Astrocyte of the cerebellum (primary cell): Measurements from ENCODE around the gene CEP20.

Experiments
- DNase-seq: peaks from one replicate; pipeline ENCODE4 v3.0.0-alpha.2; 2011; ENCODE audit warnings: low read depth
- H3K4me3 ChIP-seq: 2 replicates; pipeline ENCODE4 v1.5.1; 2011; ENCODE audit warnings: mild to moderate bottlenecking, low read depth, low read length, moderate library complexity
- CTCF ChIP-seq: IDR thresholded peaks from 2 replicates; pipeline ENCODE4 v1.5.1; 2012; ENCODE audit warnings: low read length, low read depth, moderate library complexity, mild to moderate bottlenecking; ENCODE audit errors: missing control alignments
- in situ Hi-C: cut with HindIII; loops from 2 replicates; pipeline ENCODE4 v1.10.0; 2017; ENCODE audit warnings: low sequenced_read_pairs

The CEP20 gene

GRCh38 chr16:15827709-15828343, 60.6 kb downstream of the CEP20 start:
- in situ Hi-C loops, result no loop called here
- no peak for DNase-seq
- TF ChIP-seq CTCF, result no peak
- no peak overlapping the region for H3K4me3 ChIP-seq

GRCh38 chr16:15827299-15827698, 61.1 kb downstream of the CEP20 start:
- in situ Hi-C loops, result no loop called here
- no peak overlapping the region for H3K4me3 ChIP-seq
- DNase-seq, result no peak
- no peak for TF ChIP-seq CTCF

- DNase-seq, result no peak
- no peak overlapping the region for H3K4me3 ChIP-seq
- no peak for TF ChIP-seq CTCF
- in situ Hi-C loops, result no loop called here
Observed at GRCh38 chr16:15825750-15826305, 62.6 kb downstream of the CEP20 start.

DNA sequence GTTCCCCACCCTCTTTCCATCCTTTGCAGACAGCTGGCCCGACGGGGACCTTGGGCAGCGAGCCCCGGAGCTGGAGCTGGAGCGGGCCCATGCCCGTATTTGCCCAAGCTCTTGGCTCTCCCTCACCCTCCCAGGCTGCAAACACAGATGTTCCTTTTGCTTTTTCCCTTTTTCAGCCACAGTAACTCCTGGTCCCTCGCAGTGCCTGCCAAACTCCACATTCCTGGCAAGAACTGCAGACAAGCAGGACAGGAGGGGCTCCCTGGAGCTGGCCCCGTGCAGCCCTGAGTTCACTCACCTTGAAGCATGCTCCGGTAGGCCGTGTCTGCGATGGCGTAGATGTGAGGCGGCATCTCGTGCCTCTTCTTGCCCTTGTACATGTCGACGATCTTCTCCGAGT, 65.4 kb downstream of the CEP20 start:
- DNase-seq, result no peak
- H3K4me3 ChIP-seq, result no peak overlapping the region
- TF ChIP-seq CTCF, result no peak
- in situ Hi-C loops, result no loop called here

DNA sequence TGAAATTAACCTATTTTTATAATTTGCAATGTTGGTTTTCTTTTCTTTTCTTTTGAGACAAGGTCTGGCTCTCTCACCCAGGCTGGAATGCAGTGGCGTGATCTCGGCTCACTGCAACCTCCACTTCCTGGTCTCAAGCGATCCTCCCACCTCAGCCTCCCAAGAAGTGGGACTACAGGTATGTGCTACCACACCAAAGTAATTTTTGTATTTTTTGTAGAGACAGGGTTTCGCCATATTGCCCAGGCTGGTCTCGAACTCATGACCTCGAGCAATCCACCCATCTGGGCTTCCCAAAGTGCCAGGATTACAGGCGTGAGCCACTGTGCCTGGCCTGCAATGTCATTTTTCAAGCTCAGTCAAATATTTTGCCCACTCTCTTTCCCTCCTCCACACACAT, 67.6 kb downstream of the CEP20 start:
- no peak overlapping the region for H3K4me3 ChIP-seq
- no peak for DNase-seq
- in situ Hi-C loops, result no loop called here
- no peak for TF ChIP-seq CTCF

DNA sequence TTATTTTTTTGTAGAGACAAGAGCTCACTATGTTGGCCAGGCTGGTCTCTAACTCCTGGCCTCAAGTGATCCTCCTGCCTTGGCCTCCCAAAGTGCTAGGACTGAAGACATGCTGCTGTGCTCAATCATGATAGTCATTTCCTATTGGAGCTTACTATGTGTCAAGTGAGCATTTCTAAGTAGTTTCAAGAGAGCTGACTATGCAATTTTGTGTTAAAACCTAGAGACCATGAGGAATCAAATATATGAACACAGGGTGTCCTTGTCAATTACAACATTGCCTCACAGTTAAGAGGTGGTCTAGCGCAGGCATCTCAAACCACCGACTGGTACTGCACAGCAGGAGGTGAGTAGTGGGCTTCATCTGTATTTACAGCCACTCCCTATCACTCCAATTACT, 69.4 kb downstream of the CEP20 start:
- no peak overlapping the region for H3K4me3 ChIP-seq
- in situ Hi-C loops, result no loop called here
- no peak for TF ChIP-seq CTCF
- no peak for DNase-seq
